Mucosa of gallbladder (tissue), 1 donor: ENCODE results near the gene GRIFIN. TPM values are rescaled to one million over a fixed set of nuclear protein-coding genes. Genes with fewer than 3 reads are reported as not detected.
A peak's percentile ranks its signal among the peaks of the same experiment; 100 is the strongest.

Source experiments
- DNase-seq: peaks from one replicate; pipeline ENCODE4 v3.0.0-alpha.2; 2020; ENCODE audit warnings: low spot score
- total RNA-seq: library from RNA; stranded (reverse); gene quantifications from one replicate; pipeline ENCODE4 v1.2.1, GENCODE V29; 2021
- donor health status: DM: no; HTN: no; CAD: no.

GRIFIN gene
- not detected for total RNA-seq

DNA sequence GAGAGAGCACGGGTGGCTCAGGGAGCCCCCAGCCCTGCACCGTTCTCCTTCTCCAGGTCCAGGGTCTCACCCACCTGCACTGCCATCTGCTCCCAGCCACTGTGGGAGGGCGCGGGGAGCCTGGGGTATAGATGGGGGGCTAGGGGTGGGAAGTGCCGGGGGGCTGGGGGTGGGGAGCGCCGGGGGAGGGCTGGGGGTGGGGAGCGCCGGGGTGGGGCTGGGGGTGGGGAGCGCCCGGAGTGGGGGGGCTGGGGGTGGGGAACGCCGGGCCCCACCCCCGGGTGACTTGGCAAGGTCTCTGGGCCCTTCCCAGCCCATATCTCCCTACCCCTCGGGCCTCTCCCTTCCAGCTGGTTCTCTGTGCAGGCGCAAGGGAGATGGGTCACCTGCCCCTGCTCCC, at the start of gene GRIFIN:
Gene GRIFIN, minus strand, starts transcription at position 101 of the 400 bp plus-strand sequence. Its CDS starts 15 bp downstream, at position 86.
- DNase-seq: no peak

DNA sequence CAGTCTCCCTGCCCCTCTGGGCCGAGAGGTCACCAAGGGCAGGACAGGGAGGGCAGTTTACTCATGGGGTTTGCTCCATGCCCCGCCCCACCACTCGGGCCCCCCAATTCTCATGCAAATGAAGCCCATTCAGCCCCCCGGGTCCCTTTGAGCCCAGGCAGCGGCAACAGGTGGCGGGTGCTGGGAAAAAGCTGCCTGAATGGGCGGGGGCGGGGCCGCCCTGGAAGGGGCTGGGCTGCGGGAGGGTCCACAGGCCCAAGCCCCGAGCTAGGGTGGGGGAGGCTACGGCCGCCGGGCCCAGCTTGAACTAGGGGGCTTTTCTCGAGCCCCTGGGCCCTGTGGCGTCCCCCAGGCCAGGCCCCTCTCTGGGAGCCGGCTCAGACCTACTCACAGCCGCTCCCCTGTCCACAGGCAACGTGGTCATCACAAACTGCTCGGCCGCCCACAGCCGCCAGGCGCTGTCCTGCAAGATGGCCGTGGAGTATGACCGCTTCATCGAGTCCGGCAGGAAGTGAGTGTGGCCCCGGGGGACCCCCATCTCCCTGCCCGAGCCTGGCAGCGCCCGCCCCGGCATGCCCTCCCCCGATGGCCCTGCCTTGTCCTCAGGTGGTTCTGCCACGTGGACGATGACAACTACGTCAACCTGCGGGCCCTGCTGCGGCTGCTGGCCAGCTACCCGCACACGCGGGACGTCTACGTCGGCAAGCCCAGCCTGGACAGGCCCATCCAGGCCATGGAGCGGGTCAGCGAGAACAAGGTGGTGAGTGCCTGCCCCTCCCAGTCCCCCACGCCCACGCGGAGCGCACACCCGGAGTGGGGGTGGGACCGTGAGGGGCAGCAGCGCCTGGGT, 48.8 kb upstream of the GRIFIN start:
- no peak for DNase-seq

- DNase-seq: peak; percentile 93
Measured at GRCh38 chr7:2523941-2524807, 48.0 kb upstream of the GRIFIN start.

DNA sequence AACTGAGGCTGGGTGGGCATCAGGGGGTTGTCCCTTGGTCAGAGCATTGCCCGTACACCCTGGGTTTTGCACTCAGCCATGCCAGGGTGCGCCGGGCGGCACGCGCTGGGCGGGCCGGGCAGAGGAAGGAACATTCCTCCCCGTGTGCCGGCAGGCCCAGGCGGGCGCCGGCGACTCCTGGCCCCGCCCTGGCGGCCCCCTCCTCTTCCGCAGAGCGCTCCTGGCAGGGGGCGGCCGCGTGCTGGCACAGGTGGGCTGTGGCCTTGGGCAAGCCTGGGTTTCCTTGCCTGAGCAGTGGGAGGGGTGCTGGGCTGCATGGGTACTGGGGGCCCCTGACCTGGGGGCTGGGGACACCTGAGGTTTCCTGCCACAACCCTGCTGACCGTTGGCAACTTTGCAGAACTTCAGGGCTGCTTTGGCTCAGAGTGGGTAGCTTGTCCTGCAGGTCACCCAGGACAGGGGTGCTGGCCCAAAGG, 47.3 kb upstream of the GRIFIN start:
- no peak for DNase-seq

DNA sequence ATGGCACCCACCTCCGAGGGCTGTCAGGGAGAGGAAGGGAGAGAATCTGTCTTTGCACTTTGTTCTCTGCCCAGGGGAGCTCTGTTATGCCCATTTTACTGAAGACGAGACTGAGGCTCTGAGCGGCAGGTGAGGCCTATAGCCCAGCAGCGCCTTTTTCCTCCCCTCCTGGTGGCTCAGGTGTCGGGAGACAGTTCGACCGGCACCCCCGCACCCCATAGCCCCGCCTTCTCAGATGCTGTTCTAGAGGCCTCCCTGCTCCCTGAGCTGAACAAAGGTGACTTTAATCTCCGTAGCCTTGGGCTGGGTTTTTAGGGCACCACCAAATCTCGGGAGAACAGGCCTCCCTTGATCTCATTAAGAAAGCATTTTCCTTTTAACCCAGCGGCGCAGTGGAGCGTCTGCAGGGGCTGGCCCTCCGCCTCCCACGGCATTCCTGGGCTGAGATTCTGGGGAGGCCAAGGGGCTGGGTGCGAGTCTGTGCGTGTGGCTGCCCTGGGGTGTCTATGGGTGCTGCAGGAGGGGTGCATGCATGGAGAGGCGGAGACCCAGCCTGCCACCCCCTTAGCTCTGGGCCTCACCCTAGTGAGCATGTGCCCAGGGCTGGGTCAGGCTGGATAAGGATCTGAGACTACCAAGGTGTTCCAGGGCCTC, 46.7 kb upstream of the GRIFIN start:
- peak; percentile 53 for DNase-seq

DNA sequence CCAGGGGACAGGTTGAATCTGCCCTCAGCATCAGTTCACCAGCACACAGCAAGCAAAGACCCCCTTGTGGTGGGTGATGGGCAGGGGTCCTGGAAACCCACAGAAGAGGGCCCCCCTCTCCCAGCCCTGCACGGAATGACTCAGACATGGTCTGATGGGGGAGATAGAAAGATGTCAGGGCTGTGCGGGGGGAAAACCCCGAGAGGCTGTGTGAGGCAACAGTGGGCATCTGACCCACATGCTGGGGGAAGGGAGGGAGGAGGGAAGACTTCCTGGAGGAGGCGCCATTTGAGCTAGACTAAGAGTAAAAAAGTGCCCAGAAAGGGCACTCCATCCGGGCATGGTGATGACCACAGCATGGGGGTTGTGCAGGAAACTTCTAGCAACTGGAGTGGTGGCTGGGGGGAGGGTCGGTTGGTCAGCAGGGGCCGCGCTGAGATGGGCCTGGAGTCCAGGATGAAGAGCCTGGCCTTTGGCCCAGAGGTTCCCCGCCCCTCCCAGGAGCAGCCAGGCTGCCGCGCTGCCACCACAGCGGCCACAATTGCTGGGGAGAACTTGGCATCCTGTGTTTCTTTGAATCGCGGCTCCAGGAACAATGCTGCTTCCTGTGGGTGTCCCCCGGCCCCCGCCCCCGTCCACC, 45.9 kb upstream of the GRIFIN start:
- no peak for DNase-seq

DNA sequence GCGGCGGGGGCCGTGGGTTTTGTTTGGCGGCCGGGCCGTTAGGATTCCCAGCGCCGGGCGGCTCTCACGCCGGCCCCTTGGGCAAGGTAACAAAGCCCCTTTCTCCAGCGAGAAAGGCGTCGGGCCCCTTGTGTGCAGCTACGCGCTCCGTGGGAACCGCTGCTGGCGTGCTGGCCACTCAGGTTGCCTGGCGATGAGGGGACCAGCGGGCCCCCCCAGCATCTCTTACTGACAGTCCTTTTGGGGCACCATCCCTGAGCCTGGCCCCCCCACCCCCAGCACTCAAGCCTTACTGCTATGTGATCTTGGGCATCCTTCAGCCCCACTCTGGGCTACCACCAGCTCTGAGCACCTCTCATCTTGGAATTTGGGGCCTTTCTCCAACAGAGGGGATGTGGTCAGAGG, 45.1 kb upstream of the GRIFIN start:
- DNase-seq: no peak

- DNase-seq: no peak
Measured at GRCh38 chr7:2520761-2521290, 44.6 kb upstream of the GRIFIN start.

DNA sequence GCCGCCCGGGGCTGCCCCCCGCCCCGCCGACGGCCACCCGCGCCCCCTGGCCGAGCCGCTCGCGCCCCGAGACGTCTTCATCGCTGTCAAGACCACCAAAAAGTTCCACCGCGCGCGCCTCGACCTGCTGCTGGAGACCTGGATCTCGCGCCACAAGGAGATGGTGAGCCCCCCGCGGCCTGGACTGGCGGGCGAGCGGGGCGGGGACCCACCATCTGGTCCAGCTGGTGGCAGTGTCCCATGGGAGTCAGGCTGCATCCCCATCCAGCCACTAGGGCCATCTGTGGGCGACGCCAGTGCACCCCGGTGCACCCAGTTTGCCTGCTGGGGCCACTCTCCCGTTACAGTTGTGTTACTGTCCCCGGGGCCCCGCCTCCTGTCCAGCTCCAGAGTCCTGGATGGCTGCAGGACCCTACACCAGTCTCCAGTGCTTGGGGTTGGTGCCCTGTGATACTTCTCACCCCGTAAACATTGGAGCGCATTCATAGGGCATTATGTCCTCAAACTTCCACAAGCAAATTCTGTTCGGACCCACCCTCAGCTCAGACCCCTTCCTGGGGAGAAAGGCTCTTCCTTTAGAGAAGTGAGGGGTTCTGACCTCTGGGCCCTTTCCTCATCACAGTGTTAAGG, 44.0 kb upstream of the GRIFIN start:
- DNase-seq: no peak

GRCh38 chr7:2519119-2519930, 43.1 kb upstream of the GRIFIN start, which contains the start of gene LFNG:
Gene LFNG (plus strand): TSS chr7:2519774. CDS start chr7:2519862, 88 bp downstream.
- peak; percentile 90 for DNase-seq

GRCh38 chr7:2518737-2519118, 42.5 kb upstream of the GRIFIN start:
- no peak for DNase-seq

DNA sequence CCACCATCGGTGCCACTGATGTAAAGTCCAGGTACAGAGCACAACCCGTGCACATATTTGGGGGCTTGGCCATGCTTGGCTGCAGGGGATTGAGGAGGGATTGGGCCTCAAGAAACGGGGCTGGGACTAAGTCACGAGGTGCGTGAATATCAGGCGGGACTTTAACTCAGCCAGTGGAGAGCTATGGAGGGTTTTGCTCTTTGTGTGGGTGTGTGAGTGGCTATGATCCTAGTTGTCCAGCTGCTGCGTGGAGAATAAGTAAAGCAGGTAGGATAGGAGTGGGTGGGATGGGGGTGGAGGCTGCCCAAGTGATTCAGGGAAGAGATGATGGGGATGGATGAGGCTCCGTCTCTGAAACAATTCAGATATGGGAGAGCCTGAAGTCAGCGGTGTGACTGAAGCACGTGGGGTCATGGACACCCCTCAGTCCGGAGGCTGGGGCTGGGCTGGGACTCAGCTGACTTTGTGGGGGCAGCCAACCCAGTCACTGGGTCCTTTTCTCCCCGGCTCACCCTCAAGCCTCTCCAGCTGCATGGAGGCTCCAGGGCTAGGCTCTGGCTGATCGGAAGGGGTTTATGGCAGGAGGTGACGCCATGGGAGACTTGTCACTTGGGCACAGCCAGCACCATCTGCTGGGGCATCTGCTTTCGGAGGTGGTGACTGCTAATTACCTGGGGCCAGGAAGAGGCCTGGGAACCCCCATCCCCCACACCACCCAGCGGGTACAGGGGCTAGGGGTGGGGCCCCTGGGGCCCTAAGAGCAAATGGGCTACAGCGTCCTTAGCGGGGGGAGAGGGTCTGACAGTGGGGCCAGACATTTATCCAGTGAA, 41.7 kb upstream of the GRIFIN start:
- no peak for DNase-seq

- no peak for DNase-seq
Measured at GRCh38 chr7:2517026-2517425, 40.8 kb upstream of the GRIFIN start.

DNA sequence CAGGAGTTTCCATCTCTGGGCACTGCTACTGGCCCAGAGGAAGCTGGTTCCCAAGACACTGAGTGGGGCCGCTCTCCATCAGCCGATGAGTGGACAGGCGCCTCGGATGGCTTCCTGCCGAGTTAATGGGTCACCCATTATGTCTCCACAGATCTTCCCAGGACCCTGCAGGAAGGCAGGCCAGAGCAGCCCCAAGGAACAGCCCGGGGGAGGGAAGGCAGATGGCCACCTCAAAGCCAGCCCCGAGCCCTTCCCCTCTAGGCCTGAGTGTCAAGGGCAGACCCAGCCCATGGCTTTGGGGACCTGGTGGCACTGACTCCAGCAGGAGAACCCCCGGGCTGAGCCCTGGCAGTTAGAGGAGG, 40.0 kb upstream of the GRIFIN start:
- no peak for DNase-seq

DNA sequence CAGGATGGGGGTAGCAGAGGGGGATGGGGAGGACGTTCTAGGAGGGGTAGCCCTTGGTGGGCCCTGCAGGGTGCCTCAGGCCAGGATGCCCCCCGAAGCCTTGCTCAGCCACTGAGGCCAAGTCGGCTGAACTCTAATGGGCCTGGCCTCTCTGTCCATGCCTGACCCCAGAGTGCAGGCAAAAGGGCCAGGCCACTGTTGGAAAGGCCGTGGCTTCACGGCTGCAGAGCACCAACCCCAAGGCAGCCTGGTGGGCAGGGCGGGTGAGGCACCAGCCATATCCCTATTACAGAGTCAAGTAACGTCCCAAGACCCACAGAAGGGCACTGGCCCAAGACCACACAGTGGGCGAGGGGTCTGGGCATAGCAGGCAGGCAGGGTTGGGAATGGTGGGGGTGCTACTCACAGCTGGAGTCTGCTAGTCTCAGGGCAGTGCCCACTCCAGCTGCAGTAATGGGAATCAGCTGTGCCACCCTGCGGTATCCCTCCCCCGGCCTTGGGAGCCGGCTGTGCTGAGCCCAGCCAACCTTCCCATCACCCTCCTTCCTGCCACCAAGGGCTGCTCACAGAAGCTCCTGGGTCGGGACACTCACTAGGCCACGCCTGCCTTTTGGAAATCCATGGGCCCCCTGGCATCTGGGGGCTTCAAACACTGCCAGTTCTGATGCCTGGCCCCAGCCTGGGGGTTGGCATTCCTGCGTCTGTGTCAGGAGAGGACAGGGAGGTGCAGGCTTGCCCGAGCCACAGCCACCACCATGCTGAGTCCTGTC, 39.4 kb upstream of the GRIFIN start:
- no peak for DNase-seq

- DNase-seq: no peak
Measured at GRCh38 chr7:2514473-2515423, 38.5 kb upstream of the GRIFIN start.

GRCh38 chr7:2513702-2514101, 37.5 kb upstream of the GRIFIN start:
- no peak for DNase-seq
